NCI-H1930 (cell line): ENCODE measurements around the gene ZNF521.

ENCODE experiments used
- DNase-seq, 2 experiments: peaks; one replicate each; lab custom pipeline; 2025; lab: John Stamatoyannopoulos, UW

The ZNF521 gene

GRCh38 chr18:25075783-25076182 is 276.2 kb downstream of the ZNF521 start:
- DNase-seq = no peak

GRCh38 chr18:25075331-25075730 is 276.6 kb downstream of the ZNF521 start:
- no peak for DNase-seq

DNA sequence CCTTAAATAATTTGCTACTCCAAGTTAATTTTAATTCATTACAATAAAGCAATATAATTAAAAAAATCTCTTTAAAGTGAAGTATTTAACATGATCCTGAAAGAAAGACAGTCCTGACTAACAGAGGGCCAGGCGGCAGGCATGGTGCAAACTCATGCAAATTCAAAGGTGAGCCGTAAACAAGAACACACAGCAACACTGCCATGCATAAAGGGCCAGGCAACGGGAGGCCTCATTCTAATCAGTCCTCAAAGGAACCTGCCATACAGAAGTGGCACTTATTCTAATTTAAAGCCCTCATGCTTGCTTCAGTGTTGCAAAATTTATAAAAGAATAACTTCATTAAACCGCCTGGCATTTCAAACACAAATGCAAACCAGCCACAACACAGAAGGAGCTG is 277.0 kb downstream of the ZNF521 start:
- DNase-seq = no peak

DNA sequence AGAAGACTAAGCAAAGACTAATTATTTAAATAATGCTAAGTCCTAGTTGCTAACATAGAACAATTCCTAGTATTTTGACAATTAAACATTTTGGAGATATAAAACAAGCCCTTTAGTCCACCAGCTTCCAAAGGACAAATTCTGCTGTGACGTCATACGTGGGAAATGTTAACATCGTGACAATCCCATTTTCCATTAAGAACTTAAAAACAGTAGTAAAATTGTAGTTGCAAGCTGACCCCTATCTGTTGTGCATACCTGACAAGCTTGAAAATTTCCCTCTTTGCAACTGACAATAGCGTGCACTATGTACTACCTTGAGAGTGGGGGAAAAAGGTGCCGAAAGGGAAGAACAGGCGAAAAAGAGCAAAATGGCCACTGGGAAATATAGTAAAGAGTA is 279.8 kb downstream of the ZNF521 start:
- DNase-seq = no peak

DNA sequence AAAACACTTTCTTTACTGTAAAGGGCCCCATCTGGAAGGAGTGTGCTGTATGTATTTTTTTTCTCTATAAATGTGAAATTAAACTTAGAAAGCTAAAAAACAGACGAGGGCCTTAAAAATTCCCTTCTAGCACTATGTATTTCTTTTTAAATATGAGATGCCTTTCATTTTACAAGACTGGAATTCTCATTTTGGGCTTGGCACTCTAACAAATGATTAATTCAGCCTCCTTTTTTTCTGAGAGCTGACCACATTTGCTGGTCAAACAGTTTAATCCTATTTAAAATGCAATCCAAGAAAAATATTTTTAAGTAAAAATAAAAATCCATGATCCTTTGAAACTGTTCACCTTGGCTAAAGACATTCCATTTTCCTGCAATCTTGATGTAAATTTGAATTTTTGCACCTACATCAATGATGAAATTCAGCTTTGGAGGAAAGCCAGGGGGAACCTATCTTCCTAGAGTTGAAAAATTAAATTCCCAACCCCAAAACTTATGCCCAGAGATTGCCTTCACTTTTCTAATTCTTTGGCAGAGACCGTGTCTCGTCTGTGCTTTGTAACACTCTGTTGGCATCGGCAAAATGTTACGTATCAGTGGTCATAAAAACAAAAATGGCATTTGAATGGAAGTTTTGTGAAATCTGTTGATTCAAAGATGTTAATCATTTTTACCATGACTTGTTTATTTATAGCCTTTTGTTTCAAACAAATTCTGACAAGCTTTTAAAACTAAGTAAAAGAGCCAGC is 284.5 kb downstream of the ZNF521 start:
- DNase-seq = no peak

GRCh38 chr18:25066516-25066915 is 285.4 kb downstream of the ZNF521 start:
- no peak for DNase-seq

DNA sequence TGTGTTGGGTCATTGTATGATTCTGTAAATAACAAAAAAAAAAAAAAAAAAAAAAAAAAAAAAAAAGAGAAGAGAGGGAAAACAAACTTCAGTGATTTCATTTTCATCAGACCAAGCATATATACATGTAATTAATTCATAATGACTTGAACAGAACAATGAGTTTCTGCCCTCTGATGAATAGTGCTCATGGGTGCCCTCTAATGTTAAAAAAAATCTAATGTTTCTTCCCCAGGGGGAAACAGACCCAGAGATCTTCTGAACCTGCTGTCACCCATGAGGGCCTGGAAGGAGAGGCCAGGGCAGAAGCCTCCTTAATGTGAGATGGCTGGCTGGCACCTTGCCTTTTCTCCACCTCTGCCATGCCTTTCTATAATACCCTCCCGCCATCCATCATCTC is 289.2 kb downstream of the ZNF521 start:
- DNase-seq = no peak

GRCh38 chr18:25061395-25061794 is 290.6 kb downstream of the ZNF521 start:
- peak; percentile 60 to 63 for DNase-seq

DNA sequence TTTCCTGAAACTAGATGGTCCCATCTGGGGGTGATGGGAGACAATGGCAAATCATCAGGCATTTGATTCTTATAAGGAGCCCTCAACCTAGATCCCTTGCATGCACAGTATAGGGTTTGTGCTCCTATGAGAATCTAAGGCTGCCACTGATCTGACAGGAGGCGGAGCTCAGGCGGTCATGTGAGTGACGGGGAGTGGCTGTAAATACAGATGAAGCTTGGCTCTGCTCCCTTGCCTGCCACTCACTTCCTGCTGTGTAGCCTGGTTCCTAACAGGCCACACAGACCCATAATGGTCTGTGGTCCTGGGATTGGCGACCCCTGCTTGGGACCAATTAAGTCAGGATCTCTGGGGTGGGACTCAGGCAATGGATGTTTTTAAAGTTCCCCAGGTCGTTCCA is 293.4 kb downstream of the ZNF521 start:
- DNase-seq = no peak

DNA sequence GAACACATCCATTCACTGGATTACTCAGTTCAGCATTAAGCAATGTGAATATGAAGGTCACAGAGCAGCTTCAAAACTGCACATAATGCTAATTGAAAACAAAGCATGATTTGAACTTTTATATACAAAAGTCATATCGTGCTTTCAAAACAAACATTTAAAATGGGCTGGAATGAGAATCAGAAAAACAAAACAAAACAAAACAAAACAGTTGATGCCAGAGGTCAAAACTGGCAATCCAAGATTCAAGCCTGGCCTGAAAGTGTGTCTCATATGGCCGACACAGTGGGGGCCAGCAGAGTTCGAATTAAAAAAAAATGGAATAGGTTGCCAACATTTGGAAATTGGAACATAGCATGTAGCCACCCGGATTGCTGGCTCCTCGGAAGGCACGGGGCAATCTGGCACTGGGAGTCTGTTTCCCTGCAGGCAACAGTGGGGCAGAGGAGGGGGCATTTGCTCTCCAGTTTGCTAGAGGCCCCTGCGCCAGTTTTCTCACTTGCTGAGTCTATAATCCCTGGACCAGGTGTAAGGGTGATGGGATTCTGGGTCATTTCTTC is 294.4 kb downstream of the ZNF521 start:
- no peak for DNase-seq

- no peak for DNase-seq
Observed at GRCh38 chr18:25056429-25056828, 295.5 kb downstream of the ZNF521 start.

DNA sequence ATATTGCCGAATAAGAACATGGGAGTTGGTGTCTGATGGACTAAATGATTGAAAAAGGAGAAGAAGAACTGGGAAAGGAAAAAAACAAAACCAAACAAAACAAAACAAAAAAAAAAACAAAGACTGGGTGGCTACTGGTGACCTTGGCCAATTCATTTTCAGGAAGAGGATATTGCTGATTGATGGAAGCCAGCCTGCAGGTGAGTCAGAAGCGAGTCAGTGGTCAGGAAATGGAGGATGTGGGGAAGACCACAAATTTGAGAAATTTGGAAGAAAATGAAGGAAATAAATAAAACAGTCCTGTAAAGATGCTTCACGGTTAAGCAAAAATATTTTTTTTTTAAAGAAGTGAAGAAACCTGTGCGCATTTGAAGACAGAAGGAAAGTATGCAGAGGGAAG is 296.9 kb downstream of the ZNF521 start:
- no peak for DNase-seq

GRCh38 chr18:25053466-25053865 is 298.5 kb downstream of the ZNF521 start:
- DNase-seq = no peak

GRCh38 chr18:25052511-25052921 is 299.4 kb downstream of the ZNF521 start:
- DNase-seq = no peak

DNA sequence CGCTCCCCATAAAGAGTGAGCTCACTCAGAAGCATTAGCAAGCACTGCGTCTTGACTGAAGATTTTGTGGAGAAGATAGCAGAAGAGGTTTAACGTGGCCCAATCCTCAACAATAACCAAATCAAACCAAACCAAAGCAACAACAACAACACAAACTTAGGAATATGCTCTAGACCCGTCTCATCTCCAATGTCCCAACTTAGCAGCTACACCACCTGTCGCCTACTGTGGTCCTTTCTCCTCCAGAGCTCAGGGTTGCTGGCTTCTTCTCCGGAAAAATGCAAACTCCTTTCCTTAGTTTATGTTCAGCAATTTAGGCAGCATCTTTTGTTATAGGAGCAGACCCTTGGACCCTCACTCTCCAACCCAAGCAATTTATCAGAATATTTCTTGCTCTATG is 301.4 kb downstream of the ZNF521 start:
- DNase-seq = no peak

DNA sequence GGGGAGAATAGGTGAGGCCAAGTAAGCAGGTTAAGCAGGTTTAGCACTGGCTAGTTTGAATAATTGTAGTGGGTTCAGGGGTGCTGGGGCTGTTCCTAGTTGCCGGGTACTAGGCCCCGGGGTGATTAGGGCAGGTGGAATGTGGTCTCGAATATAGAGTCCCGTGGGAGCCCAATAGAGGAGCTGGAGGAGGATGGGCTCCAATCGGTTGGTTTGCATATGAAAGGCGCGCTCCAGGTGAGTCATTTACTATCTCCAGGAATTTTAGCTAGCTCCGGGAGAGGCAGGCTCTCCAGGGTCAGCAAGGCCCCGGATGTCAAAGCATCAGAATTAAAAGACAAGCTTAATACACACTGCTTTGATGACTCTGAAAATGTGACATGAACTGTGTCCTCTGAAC is 304.0 kb downstream of the ZNF521 start:
- DNase-seq = no peak

DNA sequence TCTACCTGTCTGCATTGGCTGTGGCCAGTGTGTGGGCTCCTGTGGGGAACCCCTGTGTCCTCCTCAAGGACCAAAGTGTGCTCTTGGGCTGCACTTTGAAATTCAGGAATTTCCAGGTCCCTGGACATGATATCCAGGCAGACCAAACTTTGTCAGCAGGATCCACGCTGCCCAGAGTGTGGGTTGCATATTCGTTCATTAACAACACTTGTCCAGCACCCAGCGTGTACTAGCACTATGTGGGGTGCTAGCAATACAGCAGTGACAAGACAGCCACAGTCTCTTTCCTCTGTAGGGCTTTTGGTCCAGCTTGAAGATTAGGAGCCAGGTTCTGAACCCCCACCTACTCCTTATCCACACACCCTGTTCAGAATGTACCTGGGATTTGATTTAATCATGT is 304.5 kb downstream of the ZNF521 start:
- DNase-seq = no peak

DNA sequence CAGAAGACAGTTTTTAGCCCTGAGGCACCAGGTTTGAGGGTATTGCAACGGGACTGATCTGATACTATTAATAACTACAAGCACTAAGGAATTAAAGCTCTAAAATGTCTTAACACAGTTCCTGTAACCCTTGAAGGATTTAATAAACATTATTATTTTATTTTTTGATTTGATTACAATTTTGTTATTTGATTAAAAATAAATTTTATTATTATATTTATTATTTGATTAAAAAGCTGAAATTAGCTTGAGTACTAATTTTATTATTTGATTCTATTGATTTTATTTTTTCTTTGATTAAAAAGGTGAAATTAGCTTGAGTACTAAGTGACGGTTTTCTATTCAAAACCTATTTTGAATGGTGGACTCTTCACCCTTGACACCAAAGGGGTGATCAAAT is 307.3 kb downstream of the ZNF521 start:
- DNase-seq = no peak

GRCh38 chr18:25043104-25043503 is 308.9 kb downstream of the ZNF521 start:
- no peak for DNase-seq

DNA sequence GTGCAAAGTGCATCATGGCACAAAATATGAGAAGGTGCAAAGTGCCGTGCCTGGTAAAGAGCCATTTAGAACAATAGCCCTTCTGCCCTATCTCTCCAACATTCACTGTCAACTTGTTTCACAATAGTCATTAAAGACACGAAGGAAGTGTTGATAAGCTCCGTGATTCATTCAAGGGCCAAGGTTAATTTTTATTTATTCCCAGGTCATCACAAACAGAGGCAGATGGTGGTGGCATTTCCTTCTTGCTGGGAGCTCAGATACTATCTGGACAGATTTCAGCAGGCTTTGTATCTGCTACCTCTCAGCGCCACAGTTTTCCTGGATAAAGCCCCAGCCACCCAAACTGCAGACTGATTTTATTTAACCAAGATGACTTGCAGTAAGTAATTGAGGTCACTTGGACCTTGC is 309.3 kb downstream of the ZNF521 start:
- DNase-seq = no peak

DNA sequence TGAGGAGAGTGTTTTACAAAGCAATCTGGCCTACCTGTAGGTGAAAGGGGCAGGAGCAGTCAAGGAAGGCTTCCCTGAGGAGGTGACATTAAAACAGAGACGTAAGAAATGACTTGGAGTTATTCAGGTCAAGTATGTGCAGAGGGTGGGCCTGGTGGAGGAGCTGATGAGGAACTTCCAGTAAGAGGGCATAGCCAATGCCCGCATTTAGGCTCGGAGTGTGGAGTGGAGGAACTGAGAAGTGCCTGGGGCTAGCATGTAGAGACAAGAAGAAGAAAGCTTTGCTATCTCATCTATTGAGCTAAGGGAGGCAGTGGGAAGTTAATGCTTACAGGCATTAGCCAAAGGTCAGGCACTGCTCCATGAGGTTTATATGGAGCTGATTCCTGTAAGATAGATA is 312.2 kb downstream of the ZNF521 start:
- DNase-seq = no peak

DNA sequence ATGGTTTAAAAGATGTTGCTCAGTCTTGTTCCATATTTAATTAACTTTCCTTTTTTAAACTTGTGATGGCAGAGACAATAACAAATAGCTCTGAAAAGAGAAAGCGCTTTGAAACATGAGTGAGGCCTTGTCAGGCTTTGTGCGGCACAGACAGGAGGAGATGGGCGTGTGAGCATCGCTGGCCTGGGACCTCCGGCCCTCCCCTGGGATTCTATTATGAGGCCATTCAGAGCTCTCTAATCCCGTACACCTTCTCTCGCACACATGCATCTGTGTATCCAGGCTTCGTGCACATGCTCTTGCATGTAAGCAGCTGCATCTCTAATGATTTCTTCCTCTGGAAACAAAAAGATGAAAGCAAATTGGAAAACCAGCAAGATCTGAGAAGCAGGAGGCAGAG is 313.7 kb downstream of the ZNF521 start:
- DNase-seq = peak; percentile 52 to 64

DNA sequence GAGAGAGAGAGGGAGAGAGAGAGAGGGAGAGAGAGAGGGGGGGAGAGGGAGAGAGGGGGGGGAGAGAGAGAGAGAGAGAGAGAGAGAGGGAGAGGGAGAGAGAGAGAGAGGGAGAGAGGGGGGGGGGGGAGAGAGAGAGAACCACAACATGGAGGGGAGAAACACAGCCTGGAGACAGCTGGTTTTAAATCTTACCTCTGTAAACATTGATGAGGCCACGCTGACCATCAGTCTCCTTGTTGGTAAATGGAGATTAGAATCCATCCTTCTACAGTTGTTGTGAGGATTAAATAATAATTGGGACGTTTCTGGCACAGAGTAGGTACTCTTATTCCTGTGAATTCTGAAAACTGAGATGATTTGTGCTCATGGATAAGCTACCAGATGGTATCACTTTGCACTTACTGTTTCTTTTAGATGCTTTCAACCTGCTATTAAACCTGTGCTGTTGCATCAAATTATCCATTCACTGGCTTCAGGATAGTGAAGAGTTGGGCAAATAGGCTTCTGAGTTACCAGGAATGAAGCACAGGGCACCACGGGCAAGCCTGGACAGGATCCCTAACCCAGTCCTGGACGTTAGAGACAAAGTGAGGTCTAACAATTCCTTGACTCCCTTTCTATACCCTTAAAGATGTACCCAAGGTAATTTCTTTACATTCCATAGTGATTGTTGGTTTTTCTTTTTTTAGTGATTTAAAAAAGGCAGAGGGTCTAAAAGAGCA is 318.1 kb downstream of the ZNF521 start:
- no peak for DNase-seq
